ENCODE results near the gene GULP1. TPM values are rescaled to one million over a fixed set of nuclear protein-coding genes. Genes with fewer than 3 reads are reported as not detected.
A peak's percentile ranks its signal among the peaks of the same experiment; 100 is the strongest.

The GULP1 gene
- total and polyA plus RNA-seq, 10 of the 15 experiments (the other 5 are each of a cell fraction or from before 2014, with no cell fraction given) = 0.02 to 1.3 (median 0.15) TPM; not detected in 5

DNA sequence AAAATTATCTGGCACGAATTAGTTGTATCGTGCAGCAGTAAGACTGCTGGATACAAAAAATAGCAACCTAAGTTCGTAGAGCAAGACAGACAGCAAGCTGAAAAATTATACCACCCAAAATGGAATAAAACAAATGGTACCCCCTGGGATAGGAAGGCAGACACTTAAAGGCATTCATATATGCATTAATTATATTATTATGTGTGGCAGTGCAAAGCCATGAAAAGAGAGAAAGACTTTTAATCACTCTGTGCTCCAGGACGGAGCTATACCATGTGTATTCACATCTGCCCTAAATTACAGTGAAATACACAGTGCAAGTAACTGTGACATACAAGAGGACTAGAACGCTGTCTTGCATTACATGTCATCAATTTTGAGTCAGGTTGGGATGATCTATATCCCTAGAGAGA is 235.9 kb downstream of the GULP1 start:
- no peaks in the 10 kb centered on the region for H3K27me3 ChIP-seq (replicated peaks in 1 of 2; ENCODE audit: control insufficient read depth in 2 of 2, insufficient read depth in 2 of 2, low read length in 1 of 2)
- ChIA-PET CTCF (interaction anchor here (1.2 to 6.9 kb wide), 4 partner anchors 11 to 455 kb away, joined by 3 to 75 read pairs (median 6); no protein-coding TSS in a partner anchor), RAD21 (ENCODE audit: unreplicated experiment) (interaction anchor here (1.5 to 7.8 kb wide), 4 partner anchors 450 to 1027 kb away, joined by 3 to 88 read pairs (median 30); no protein-coding TSS in a partner anchor), SMC1A (ENCODE audit: uncharacterized antibody, unreplicated experiment) (interaction anchor here (1.1 to 9.6 kb wide), 5 partner anchors 13 to 615 kb away, joined by 3 to 172 read pairs (median 5); no protein-coding TSS in a partner anchor), POLR2A (no interaction called here)
- FAIRE-seq = no peak
- intact Hi-C loops (cut with micrococcal nuclease; ENCODE audit: unreplicated experiment) (loop anchor here (2.0 to 5.0 kb wide), 3 partner anchors 565 to 885 kb away; no protein-coding TSS in a partner anchor), in situ Hi-C loops (cut with MboI) (no loop called here)
- H3K27ac ChIP-seq (ENCODE audit: control insufficient read depth, insufficient read depth) = no peak overlapping the region
- ATAC-seq = 0 out of 3 replicates have a peak, but pooled peaks have one; percentile 35
- H3K4me3 ChIP-seq = no peak overlapping the region
- BruUV-seq (replicated peaks) = no TSS peak
- no peaks in the 10 kb centered on the region for H3K36me3 ChIP-seq (ENCODE audit: control insufficient read depth in 2 of 2, insufficient read depth in 2 of 2, low read length in 1 of 2)
- H3K79me2 ChIP-seq (ENCODE audit: control insufficient read depth, insufficient read depth, low read length) = no peaks in the 10 kb centered on the region
- no peak overlapping the region for H3K9ac ChIP-seq (ENCODE audit: control insufficient read depth, insufficient read depth, low read length)
- TF ChIP-seq HCFC1 (IDR thresholded peaks at IDR 0.05; ENCODE audit: low read length) (no peak), ETV6 (conservative IDR thresholded peaks at IDR 0.05 in 1 of 2, IDR thresholded peaks at IDR 0.05 in 1 of 2; ENCODE audit: borderline replicate concordance in 1 of 2, low read depth in 1 of 2) (no peak), SPI1 (IDR thresholded peaks at IDR 0.05; ENCODE audit: borderline replicate concordance, insufficient read depth, low read depth, low read length) (no peak), RB1 (IDR thresholded peaks at IDR 0.05; ENCODE audit: borderline replicate concordance) (no peak)
- TF ChIP-seq, protein P1, sequence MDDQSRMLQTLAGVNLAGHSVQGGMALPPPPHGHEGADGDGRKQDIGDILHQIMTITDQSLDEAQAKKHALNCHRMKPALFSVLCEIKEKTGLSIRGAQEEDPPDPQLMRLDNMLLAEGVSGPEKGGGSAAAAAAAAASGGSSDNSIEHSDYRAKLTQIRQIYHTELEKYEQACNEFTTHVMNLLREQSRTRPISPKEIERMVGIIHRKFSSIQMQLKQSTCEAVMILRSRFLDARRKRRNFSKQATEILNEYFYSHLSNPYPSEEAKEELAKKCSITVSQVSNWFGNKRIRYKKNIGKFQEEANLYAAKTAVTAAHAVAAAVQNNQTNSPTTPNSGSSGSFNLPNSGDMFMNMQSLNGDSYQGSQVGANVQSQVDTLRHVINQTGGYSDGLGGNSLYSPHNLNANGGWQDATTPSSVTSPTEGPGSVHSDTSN (IDR thresholded peaks at IDR 0.05; ENCODE audit: insufficient replicate concordance, low read depth, low read length) = no peak
- H3K4me1 ChIP-seq (ENCODE audit: control insufficient read depth, insufficient read depth, low read length) = no peaks in the 10 kb centered on the region
- H4K20me1 ChIP-seq (ENCODE audit: control insufficient read depth, insufficient read depth) = no peaks in the 10 kb centered on the region
- no peak overlapping the region for H3K4me2 ChIP-seq (ENCODE audit: control insufficient read depth, insufficient read depth)
- DNase-seq (ENCODE audit: low read depth, low spot score) = no peak
- no peaks in the 10 kb centered on the region for H3K9me3 ChIP-seq (replicated peaks; ENCODE audit: control insufficient read depth, insufficient read depth, low read length)
- WGBS (ENCODE audit: insufficient coverage, insufficient replicate concordance, low lambda C conversion rate, missing lambda C conversion rate) = 13% methylated on average over 5 of the region's 5 CpGs
- H2AFZ ChIP-seq (ENCODE audit: control insufficient read depth, low read depth, low read length) = no peak overlapping the region
